Stimulated activated CD8-positive, alpha-beta memory T cell treated with anti-CD3 and anti-CD28 coated beads, Interleukin-2, amount 100 ng/mL, for 48 hours (primary cell): ENCODE data around the gene CD109.

Experiments
- DNase-seq, 2 donors: peaks; one replicate each; pipeline ENCODE4 v3.0.0-alpha.2; 2020; ENCODE audit warnings: low read depth in 2 of 2

Gene CD109

GRCh38 chr6:73858376-73858775, 162.4 kb downstream of the CD109 start:
- no peak for DNase-seq

DNA sequence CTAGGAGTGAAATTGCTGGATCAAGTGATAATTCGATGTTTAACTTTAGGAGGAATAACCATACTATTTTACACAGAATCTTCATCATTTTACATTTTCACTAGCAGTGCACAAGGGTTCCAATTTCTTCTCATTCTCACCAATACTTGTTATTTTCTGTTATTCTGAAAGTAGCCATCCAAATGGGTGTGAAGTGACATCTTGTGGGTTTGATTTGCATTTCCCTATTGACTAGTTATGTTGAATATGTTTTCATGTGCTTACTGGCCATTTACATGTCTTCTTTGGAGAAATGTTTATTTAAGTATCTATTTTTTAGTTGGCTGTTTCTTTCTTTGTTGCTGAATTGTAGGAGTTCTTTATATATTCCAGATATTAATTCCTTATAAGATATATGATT, 164.3 kb downstream of the CD109 start:
- no peak for DNase-seq

DNA sequence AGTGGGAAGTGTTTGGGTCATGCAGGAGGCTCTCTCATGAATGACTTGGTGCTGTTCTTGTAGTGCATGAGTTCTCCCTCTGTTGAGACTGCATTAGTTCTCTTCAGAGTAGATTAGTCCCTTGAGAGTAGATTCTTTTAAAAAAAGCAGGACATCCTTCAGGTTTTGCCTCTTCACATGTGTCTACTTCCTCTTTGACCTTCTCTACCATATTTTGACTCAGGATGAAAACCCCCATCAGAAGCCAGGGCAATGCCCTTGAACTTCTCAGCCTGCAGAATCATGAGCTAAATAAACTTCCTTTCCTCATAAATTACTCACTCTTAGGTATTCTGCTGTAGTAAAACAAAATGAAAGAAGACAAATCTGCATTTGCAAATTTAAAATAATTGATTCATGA, 170.3 kb downstream of the CD109 start:
- no peak for DNase-seq

GRCh38 chr6:73867411-73867810, 171.4 kb downstream of the CD109 start:
- DNase-seq, result no peak

DNA sequence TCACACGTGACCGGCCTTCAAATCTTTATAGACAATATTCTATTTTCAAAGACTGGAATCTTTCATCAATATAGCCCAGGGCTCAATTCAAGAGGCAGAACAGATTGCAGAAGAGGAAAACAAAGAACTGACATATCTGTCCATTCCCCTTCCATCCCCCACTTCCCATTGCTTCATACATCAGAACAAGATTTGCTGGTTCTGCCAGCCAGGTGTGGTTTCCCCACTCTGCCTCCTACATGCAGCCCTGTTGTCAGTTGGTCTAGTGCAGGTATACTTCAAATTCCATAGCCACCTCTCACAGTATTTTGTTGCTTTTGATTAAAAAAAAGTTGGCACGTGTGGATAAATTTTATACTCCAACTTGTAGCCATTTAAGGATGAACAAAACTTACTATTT, 174.9 kb downstream of the CD109 start:
- no peak for DNase-seq

DNA sequence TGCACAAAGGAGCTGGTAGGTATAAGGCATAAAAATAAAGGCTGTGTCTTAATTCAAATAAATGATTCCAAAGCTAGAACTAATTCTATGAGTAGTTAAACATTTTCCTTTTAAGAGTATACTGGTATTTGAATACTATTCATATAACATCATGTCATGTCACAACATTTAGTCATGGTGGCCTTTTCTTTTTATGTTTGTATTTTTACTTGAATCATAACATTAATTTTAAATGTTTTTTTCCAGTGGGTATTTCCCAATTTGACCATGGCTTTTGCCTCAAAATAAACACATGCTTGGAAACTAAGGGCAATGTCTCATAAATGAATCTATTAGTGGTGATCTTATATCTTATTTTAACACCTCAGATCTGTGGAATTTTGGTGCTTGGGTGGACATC, 177.1 kb downstream of the CD109 start:
- no peak for DNase-seq
